K562 (cell line): Measurements from ENCODE around the gene ORMDL1. TPM values are rescaled to one million over a fixed set of nuclear protein-coding genes. Genes with fewer than 3 reads are reported as not detected.

Experiments used
- ARID1B ChIP-seq: fragments of 450-650 bp; IDR thresholded peaks from 2 replicates; pipeline ENCODE4 v1.6.1; 2016; ENCODE audit warnings: antibody characterized with exemption, mild to moderate bottlenecking, inconsistent platforms
- E2F5 ChIP-seq: sonication (generic); formaldehyde crosslinking; IDR thresholded peaks from 2 replicates; pipeline ENCODE4 v1.8.0; 2022; ENCODE audit warnings: mild to moderate bottlenecking, missing genetic modification reagents
- ERF ChIP-seq: fragments of 450-650 bp; formaldehyde crosslinking; IDR thresholded peaks from 2 replicates; pipeline ENCODE4 v1.4.0; 2020; ENCODE audit warnings: mild to moderate bottlenecking, mixed read lengths
- EWSR1 ChIP-seq: fragments of 450-650 bp; IDR thresholded peaks from 2 replicates; pipeline ENCODE4 v1.6.1; 2018; ENCODE audit warnings: borderline replicate concordance, mild to moderate bottlenecking, low read depth, moderate library complexity; ENCODE audit not compliant: partially characterized antibody
- FOXO4 ChIP-seq: fragments of 450-650 bp; formaldehyde crosslinking; IDR thresholded peaks from 2 replicates; pipeline ENCODE4 v1.4.0; 2020; ENCODE audit warnings: mild to moderate bottlenecking, moderate library complexity
- HSF4 ChIP-seq: fragments of 250-450 bp; sonication (Bioruptor Pico); IDR thresholded peaks from 2 replicates; pipeline ENCODE4 v2.1.2; 2022; ENCODE audit warnings: mild to moderate bottlenecking, moderate library complexity, borderline replicate concordance
- KAT2B ChIP-seq: IDR thresholded peaks from one replicate; pipeline ENCODE4 v1.6.1; 2012; ENCODE audit warnings: low read depth, mild to moderate bottlenecking, control low read depth, inconsistent platforms, low read length, moderate library complexity
- MAFF ChIP-seq: IDR thresholded peaks from 2 replicates; pipeline ENCODE4 v1.6.1; 2012; ENCODE audit warnings: low read length, improper control_type of control experiment
- MAFK ChIP-seq: IDR thresholded peaks from 2 replicates; pipeline ENCODE4 v1.6.1; 2011; ENCODE audit warnings: low read length, improper control_type of control experiment
- RNF219 ChIP-seq: fragments of 250-450 bp; sonication (Bioruptor Pico); IDR thresholded peaks from 2 replicates; pipeline ENCODE4 v1.5.0; 2022; ENCODE audit warnings: mild to moderate bottlenecking
- ZBTB11 ChIP-seq, 3 experiments: fragments of 200-800 bp in 1 of 3; fragments of 250-450 bp in 1 of 3; fragments of 450-650 bp in 1 of 3; sonication (Bioruptor Pico) in 1 of 3; sonication (Bioruptor generic) in 1 of 3; formaldehyde crosslinking in 1 of 3; IDR thresholded peaks; 2 replicates each; pipeline versions ENCODE4 v1.6.1 to v1.8.0; 2016 to 2022; ENCODE audit warnings: mild to moderate bottlenecking in 2 of 3, missing genetic modification characterization in 2 of 3, missing compliant biosample characterization in 1 of 3, moderate library complexity in 1 of 3
- ZKSCAN3 ChIP-seq: fragments of 250-450 bp; sonication (Bioruptor Pico); IDR thresholded peaks from 2 replicates; pipeline ENCODE4 v1.4.0; 2020
- ZNF165 ChIP-seq: fragments of 250-450 bp; sonication (Bioruptor Pico); IDR thresholded peaks from 2 replicates; pipeline ENCODE4 v1.4.0; 2020; ENCODE audit warnings: borderline replicate concordance
- polyA plus RNA-seq, 8 experiments: library from polyadenylated mRNA; depleted of rRNA in 4 of 8; stranded (reverse) in 5 of 8; unstranded in 3 of 8; fragments of >200 nt; fragmentation: Nextera tagmentation in 2 of 8; fragmentation: Illumina TruSeq in 1 of 8; extraction: Ambion mirVana in 2 of 8; extraction: Trizol in 1 of 8; gene quantifications; 2 replicates each; pipeline versions ENCODE4 v1.2.1 to v1.2.3, GENCODE V29; 2011 to 2014; ENCODE audit warnings: inconsistent platforms in 1 of 8, missing spikeins in 1 of 8
- total RNA-seq, 7 experiments: library from RNA; depleted of rRNA in 6 of 7; stranded (reverse); fragments of >200 nt in 6 of 7; fragmentation: Illumina TruSeq in 2 of 7; extraction: Trizol in 2 of 7; gene quantifications; 2 replicates each; pipeline versions ENCODE4 v1.2.1 to v1.2.3, GENCODE V29; 2011 to 2021; ENCODE audit warnings: low replicate concordance in 1 of 7

Gene ORMDL1
- total and polyA plus RNA-seq, 9 of the 15 experiments (the other 6 are each of a cell fraction or from before 2014, with no cell fraction given), result 35.1 to 74.2 (median 50.0) TPM

GRCh38 chr2:189756311-189756952 lies 27.7 kb downstream of the ORMDL1 start (continued):
- no peak for TF ChIP-seq ZBTB11 (CRISPR knock-in tag; IDR thresholded peaks at IDR 0.05)
- TF ChIP-seq KAT2B, result no peak
- TF ChIP-seq HSF4, result no peak
- TF ChIP-seq RNF219 (CRISPR knock-in tag), result no peak
- peak; percentile 43; the same call in 1 of the 2 replicates for TF ChIP-seq MAFK
- no peak for TF ChIP-seq ZKSCAN3 (CRISPR knock-in tag)
- no peak for TF ChIP-seq FOXO4 (CRISPR knock-in tag)
- TF ChIP-seq ARID1B, result no peak
- peak; percentile 58 for TF ChIP-seq MAFF
- no peak for TF ChIP-seq ERF
- no peak for TF ChIP-seq ZNF165 (CRISPR knock-in tag)
- no peak for TF ChIP-seq EWSR1
- TF ChIP-seq E2F5 (CRISPR knock-in tag), result no peak
